WI38 (cell line): ENCODE data around the gene SNRNP200.

ENCODE experiments used
- H3K4me3 ChIP-seq: 2 replicates; pipeline ENCODE4 v1.5.1; 2011; ENCODE audit warnings: low read depth, mild to moderate bottlenecking, control low read depth, low read length
- TF ChIP-seq, protein P1 (sequence below): IDR thresholded peaks from 2 replicates; pipeline ENCODE4 v1.5.1; 2012; ENCODE audit warnings: low read depth, mild to moderate bottlenecking, control low read depth, low read length

SNRNP200 gene

DNA sequence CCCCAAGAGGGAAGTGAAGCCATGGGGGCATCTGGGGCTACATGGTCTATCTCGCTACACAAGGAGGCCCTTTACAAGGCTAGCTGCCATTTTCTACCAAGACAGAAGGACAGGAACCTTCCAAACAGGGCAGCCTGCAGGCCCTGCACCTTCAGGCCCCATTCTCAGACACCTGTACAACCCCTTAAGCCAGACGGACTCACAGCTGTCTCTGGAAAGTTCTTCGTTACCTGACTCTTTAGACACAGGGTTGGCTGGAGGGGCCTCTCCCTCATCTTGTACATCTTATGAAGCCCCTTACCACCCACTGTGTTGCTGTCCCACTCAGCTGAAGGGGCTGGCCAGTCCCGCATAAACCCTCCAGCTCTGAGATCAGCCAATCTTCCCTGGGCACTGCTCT lies 56.7 kb downstream of the SNRNP200 start:
- TF ChIP-seq, protein P1, sequence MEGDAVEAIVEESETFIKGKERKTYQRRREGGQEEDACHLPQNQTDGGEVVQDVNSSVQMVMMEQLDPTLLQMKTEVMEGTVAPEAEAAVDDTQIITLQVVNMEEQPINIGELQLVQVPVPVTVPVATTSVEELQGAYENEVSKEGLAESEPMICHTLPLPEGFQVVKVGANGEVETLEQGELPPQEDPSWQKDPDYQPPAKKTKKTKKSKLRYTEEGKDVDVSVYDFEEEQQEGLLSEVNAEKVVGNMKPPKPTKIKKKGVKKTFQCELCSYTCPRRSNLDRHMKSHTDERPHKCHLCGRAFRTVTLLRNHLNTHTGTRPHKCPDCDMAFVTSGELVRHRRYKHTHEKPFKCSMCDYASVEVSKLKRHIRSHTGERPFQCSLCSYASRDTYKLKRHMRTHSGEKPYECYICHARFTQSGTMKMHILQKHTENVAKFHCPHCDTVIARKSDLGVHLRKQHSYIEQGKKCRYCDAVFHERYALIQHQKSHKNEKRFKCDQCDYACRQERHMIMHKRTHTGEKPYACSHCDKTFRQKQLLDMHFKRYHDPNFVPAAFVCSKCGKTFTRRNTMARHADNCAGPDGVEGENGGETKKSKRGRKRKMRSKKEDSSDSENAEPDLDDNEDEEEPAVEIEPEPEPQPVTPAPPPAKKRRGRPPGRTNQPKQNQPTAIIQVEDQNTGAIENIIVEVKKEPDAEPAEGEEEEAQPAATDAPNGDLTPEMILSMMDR: no peak

DNA sequence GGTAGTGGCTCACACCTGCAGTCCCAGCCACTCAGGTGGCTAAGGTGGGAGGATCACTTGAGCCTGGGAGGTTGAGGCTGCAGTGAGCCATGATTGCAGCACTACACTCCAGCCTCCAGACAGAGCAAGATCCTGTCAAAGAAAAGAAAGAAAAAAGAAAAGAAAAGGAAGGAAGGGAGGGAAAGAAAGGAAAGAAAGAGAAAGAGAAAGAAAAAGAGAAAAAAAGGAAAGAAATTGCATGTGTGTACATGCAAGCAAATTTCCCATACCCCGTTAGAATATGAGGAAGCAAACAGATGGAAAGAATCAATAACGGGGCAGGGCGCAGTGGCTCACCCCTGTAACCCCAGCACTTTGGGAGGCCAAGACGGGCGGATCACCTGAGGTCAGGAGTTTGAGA lies 57.5 kb downstream of the SNRNP200 start:
- H3K4me3 ChIP-seq: no peak overlapping the region
- TF ChIP-seq, protein P1: no peak

More for the DNA sequence above, 56.7 kb downstream of the SNRNP200 start:
- H3K4me3 ChIP-seq: no peak overlapping the region

DNA sequence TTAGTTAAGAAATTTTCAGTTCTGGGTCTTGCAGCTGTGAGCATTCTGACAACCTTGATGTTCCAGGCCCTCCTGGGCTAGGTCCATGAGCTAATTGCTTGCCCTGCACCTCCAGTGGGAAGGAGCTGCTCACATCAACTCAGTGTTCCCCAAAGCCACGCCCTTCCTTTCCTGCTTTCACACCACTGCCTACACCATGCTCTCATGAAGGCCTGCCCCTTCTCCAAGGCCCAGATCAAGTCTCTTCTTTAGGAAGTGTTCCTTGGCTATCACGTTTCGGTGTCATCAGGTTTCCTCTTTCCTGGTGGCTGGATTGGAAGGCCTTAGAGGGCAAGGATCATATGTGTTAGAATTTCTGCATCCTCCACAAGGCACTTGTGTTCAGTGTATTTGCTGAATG lies 58.3 kb downstream of the SNRNP200 start:
- no peak overlapping the region for H3K4me3 ChIP-seq
- TF ChIP-seq, protein P1: no peak

DNA sequence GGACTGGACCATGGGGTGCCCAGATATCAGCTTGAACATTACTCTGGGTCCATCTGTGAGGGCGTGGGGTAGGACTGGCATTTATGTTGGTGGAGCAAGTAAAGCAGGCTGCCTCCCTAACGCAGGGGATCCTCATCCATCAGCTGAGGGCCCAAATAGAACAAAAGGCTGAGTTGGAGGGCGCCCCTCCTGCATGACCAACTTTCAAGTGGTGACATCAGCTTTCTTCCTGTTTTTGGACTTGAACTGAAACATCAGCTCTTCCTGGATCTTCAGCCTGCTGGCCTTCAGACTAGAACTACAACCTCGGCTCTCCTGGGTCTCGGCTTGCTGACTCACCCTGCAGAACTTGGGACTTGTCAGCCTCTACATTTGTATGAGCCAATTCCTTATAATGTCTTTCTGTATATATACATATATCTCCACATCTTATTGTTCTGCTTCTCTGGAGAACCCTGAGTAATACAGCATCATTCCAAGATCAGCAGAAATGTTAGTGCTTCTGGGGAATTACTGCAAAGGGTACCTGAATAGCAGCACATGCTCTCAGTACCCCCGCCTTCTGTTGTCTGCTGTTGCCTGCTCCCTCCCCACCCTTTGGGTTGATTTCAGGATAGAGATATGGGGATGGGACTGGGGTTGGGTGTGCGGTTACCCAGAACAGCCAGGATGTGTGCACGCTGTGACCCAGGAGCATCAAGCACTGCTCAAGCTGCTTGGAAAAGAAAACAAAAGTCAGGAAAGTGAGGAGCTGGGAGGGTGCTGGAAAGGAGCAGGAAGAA lies 59.5 kb downstream of the SNRNP200 start:
- TF ChIP-seq, protein P1: no peak
- no peak overlapping the region for H3K4me3 ChIP-seq

DNA sequence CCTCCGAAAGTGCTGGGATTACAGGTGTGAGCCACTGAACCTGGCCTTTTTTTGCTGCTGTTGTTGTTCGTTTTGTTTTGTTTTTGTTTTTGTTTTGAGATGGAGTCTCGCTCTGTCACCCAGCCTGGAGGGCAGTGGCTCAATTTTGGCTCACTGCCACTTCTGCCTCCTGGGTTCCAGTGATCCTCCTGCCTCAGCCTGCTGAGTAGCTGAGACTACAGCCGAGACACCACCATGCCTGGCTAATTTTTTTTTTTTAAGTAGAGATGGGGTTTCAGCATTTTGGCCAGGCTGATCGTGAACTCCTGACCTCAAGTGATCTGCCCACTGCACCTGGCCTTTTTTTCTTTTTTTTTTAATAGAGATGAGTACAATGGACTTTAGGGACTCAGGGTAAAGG lies 61.5 kb downstream of the SNRNP200 start:
- no peak overlapping the region for H3K4me3 ChIP-seq
- TF ChIP-seq, protein P1: no peak

DNA sequence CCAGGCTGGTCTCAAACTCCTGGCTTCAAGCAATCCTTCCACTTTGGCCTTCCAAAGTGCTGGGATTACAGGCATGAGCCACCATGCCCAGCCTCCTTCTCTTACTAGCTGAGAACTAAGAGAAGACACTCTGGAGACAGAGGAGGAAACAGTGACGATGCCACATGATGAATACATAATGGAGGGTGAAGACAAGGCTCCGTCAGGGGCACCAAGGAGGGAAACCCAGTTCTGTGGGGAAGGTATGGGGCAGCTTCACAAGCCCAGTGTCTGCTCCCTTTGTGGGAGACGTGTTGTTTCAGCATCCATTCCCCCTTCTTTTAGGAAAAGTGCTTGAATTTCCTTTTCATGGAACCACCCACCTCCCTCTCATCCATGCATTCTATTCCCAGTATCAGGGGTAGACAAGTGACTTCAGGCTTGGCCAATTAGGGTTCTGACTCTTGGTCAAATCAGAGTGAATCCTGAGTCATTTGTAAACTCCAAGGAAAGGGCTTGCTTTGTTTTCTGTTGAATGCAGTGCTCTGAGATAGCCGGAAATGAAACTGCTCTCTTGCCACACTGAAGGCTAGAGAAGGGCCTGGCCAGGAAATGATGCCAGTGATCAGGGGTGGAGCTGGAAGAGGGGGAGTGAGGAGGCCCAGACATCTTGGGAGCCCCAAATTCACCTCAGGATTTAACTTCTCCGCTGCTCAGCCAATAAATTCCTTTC lies 63.3 kb downstream of the SNRNP200 start:
- H3K4me3 ChIP-seq: no peak overlapping the region
- TF ChIP-seq, protein P1: no peak

DNA sequence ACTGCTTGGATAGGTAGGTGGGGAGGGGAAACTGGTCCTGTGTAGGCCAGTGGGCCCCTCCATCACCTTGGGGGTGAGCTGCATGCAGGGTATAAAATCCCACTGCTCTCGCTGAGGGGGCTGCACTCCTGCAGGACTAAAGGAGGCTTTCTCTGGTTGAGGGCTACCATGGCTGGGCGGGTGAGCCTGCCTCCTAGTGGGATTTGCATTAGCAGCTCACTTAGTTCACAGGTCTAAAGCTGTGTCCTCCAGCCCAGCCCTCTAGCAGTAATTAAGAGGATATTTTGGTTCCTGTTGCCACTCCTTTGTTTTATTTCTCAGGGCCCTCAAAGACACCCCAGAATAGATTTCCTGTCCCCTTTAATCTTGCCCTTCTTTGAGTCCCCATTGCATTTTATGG lies 64.1 kb downstream of the SNRNP200 start:
- TF ChIP-seq, protein P1: no peak
- no peak overlapping the region for H3K4me3 ChIP-seq
